GM21367 (cell line): ENCODE measurements around the gene NFATC2.

ENCODE experiments used
- ATAC-seq: cut with Tn5 transposase; IDR thresholded peaks from one replicate; pipeline ENCODE4 v1.9.1; 2021; ENCODE audit not compliant: unreplicated experiment

NFATC2 gene

DNA sequence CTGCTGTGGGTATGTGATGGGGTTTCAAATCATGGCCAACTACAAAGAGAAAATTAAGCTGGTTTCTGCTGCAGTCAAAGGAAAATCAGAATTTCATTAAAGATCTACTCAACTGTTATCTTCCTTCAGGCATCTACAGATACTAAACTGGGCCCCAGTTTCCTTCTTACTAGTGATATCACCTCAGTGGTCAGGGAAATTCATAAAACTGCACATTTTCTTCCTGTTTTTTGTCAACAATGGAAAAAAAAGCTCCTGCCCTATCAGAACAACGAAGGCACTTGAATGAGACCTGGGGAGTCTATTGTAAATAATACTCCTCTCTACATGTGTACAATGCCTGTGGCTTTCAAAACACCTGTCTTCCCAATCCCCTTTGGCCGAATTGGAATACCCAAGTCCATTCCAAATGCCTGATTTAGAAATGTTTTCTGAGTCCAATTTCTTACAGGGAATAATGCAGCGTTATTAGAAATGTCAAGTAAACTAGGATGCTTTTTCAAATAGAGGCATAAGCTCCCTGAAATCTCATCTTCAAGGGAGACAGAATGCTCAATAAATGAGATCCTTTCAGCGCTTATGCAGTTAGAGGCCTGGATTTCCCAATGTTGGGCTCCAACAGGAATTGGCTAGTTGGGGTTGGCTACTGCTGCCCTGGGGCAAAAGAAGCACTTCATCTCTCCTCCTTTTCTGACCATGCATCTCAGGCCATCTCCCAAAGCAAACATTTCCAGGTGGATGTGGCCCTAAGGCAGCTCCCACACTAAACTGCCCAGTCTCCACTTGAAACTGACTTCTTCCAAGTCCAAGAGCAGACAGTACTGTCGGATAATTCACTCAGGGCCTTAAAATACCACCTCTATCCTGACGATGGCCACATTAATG lies 143.3 kb downstream of the NFATC2 start:
- no peak for ATAC-seq

DNA sequence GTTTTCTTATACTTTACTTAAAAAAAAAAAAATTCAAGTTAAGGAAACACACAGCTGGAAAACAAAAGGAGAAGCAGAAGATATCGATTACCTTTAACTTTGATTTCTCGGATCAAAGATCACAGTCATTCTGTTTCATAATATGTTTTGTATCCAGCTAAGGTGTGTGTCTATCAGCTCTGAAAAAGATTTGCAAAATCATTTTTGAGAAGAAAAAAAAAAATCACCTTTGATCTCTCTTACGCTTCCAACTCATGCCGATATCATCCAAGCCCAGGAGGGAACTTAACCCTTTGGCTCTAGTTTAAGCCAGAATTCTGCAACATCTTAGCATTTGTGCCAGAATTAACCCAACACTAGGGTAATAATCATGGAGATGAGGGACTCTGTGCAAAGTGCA lies 144.0 kb downstream of the NFATC2 start:
- no peak for ATAC-seq

DNA sequence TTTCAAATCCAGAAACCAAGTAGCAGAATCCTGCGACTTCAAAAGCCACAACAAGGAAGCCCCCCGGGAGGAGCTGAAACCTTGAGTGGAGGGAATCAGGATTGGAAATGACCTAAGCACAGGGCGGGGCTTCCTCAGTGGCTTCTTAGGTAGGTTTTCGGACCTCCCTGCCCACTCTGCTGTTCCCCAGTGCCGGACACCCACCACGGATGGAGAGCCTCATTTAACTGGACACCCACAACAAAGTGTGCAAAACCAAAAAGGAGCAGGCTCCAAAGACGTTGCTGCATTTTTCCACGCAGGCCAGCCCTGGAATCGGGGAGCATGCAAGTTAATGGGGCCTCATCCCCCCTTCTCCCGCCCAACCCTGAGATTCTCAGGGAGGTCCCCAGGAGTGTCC lies 144.4 kb downstream of the NFATC2 start:
- ATAC-seq: no peak

DNA sequence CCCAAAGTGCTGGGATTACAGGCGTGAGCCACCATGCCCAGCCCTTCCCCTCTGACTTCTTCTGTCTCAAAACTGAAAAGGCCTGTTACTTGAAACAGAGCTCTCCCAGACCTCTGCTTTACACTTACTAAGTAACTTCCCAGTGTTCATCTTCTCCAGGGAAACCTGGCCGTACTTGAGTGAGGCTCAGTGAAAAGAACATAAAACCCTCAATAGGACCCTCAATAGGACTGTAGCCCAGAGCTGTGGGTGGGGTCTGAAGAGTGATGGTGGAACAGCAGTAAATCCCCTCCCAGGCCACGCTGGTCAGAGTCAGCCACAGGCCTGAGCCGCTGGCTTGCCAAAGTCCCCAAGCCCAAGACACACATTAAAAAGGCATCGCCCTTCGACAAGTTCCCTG lies 145.4 kb downstream of the NFATC2 start:
- ATAC-seq: no peak

DNA sequence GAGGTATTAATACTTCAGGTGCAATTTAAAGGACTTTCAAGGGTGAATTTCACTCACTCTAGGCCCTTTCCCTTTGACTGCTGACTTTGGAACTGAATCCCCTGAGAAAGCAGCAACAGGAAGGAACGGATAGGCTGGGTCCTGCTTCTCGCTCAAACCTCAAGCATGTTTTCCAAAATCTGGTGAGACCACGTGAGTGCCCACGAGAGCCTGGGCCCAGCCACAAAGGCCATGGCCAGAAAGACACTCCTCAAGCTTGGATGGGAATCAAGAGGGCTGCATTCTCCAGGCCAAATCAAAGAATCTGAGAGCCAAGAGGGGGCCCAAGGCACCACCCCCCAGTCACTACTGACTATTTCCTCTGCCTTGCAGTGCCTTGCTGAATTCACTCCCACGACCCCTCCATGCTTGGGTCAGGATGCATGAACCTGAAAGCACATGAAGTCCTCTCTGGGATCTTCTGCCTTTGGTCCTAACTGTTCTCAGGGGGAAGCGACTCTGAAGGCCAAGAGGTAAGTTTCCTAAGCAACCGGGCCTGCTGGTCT lies 146.1 kb downstream of the NFATC2 start:
- ATAC-seq: no peak

DNA sequence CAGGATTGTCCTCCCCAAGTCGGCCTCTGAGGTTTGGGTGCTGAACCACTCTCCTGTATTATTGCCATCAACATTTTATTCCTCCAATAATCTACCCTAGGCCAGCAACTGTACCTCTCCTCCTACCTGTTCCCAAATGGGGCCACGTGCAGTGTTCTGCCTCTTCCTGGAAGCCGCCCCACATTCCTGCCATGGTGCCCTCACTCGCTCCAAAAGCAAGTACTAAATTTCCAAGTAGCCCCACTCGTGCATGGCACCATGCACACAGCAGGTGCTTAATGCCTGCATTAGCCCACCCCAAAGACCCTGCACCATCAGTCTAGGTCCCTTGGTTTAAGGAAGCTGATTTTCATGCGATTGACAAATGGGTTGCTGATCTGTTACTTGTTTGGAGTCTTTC lies 147.8 kb downstream of the NFATC2 start:
- no peak for ATAC-seq

DNA sequence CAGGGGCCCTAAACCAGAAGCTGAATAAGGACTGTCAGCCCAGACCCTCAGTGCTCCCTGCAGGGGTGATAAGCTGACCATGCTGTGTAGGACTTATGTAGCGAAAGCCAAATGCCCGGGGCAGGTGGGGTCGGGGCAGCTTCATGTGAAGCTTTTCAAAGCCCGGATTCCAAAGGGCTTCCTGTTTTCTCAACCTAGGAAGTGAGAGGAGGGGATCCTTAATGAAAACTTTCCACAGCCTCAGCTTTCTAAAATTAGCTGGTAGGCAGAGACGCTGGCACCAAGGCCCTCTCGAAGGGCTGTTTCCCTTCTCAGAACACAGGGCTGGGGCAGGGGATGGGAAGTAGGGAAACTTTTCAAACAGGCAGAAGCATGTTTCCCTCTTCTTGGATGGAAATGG lies 148.9 kb downstream of the NFATC2 start:
- no peak for ATAC-seq

DNA sequence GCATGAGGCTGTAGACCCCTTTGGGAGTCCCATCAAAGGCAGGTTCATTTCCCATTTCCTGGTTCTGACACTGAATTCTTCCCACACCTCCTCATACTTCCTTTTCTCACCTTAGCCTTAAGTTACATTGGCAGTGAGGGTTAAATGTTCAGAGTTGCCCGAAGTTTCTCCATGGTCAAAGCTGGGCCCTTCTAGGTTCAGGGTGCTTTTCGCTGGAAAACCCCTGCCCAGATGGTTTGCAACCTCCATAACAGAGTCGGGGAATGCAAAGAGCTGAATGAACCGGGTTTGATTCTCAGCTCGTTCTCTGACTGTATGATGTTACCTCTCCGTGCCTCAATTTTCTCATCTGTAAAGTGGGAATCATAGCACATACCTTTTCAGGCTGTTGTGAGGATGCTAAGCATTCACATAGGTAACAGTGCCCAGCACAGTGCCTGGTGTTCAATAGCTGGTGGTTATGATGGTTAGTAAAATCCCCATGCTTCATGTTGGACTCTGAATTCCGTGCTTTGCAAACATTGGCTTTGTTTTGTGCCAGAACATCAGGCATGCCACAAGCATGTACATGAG lies 149.8 kb downstream of the NFATC2 start:
- no peak for ATAC-seq

DNA sequence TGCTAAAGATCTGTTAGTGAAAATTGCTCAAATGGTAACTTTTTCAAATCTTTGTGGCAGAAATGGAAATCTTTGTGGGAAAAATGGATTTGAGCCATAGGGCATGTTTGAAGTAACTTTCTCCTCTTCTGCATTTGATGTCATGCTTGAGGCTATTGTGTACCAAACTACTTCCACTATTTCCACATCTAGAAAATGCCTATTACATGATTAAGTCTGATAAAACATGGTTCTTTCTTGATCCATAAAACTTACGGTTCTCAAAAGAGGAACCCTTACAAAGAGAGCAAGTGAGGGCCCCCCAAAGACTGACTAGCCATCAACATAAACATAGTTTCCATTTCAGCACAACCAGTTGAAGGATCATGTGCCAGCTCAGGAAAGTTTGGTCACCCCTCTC lies 150.6 kb downstream of the NFATC2 start:
- no peak for ATAC-seq

DNA sequence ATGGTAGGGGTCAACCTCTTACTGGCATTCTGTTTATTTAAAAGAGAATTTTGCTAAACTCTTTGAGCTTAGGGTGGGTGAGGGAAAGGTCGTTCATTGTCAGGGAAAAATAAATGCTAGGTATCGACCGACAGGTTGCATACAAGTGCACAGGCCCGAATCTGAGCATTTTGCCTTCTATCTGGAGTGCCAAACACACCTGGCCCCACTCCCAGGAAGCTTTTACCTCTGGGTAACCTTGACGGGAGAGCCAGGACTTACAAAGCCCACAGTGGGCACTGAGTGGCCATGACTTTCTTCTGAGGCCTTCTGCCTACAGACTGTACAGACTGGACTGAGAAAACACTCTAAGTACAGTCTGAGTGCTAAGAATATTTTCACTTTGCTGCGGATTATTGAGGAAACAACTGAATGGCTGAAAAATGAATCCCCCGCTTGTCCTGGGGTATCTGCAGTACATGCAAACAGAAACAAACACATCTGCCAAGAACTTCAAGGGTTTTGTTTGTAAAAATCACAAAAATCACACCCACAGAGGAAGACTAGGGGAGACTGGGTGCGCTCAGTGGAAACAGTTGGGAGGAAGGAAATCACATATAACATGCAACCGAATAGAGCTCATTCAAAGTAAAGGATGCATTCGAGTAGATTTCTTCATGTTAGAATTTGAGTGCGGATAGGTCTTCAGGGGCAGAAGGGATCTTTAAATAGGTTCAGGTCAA lies 152.8 kb downstream of the NFATC2 start:
- no peak for ATAC-seq

DNA sequence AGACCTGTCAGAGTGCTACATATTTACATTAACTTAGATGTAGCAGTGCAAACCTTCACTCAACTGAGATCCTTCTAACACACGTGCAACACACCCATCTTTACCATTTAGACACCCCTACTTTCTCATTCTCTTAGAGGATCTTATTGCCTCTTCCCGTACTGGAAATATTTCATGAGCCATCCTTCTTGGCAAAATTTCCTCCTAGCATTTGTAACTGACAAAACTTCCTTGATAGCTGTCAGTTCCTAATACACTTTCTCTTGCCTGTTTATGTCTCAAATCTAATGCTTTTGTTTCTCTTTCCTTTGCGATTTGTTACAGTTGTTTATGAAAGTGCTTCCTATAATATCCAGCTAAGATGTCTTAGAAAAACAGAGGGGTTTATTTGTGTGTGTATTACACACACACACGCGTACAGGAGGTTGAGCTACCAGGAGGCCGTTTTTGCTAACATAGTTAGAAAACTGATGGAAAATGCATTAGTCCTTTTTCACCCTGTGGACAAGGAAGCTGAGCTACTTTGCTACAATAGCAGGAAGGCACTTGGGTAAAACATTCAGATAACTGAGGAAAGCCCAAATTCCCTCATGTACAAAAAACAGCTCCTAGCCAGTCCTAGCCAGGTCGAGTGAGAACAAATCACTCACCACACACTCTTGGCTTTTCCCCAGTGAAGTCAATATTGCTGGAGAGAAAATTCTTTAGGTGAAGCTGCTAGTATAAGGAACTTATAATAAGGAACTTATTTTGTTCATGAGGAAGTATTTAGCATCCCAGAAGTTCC lies 153.6 kb downstream of the NFATC2 start:
- no peak for ATAC-seq

DNA sequence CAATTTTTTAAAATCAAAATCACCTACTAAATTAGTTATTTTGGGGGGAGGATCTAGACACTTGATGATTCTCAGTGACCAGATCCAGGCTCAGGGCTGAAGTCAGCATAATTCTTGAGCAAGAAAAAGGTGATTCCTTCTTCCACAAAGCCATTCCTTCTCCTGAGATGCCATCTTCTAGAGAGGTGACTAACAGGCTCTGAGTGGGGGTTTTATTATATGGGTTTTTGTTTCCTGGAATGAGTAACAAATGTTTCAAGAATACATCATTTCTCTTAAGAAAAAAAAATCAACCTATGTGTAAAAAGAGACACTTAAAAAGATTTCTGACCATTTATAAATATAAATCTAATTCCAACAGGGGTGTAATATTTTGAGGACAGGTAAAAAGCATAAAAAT lies 154.3 kb downstream of the NFATC2 start:
- ATAC-seq: no peak

DNA sequence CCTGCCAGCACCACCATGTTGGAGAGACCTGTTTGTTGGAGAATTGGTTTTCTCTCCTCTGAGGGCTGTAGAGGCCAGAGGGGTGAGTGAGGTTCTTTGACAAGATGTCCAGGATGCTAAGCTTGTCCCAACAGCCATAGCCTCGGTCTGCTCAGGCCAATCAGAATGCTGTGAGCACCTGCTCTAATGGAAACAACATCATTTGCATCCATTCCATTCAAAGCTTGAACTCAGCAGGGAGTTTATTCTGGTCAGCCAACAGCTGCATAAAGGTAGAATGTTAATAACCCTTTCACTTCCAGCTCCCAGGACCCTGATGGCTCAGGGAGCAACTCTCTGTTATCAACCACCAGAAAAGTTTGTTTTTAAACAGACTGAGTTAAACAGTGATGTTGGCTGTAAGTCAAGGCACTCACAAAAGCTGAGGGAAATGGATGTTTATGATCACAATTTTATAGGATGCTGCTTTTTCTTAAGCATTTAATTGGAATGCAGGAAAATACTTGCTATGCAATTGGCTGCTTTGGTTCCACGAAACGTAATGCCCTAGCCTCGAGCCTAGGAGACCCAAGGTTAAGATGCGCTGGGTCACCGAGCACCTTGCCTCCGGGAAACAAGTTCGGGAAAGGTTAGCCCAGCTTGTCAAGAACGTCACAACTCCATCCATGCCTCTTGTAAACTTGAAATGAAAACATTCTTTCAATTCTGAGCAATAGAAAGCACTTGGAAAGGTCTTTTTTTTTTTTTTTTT lies 155.2 kb downstream of the NFATC2 start:
- ATAC-seq: no peak

DNA sequence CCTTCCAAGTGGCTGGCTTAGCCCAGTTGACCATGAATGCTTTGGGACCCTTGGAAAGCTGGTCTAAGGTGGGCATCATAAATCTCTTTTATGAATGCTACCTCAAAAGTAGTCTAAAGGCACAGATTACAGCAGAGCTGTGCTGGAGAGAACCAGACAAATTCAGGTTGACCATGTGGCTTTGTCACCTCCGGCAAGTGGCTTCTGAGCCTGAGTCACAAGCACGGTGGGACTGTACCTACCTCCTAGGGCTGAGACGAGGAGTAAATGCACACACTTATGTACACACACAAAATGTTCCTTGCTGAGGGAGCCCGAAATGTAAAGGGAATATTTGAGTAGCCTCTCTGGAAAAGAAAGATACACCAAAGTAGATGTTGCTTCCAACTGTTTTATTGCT lies 155.9 kb downstream of the NFATC2 start:
- ATAC-seq: no peak

DNA sequence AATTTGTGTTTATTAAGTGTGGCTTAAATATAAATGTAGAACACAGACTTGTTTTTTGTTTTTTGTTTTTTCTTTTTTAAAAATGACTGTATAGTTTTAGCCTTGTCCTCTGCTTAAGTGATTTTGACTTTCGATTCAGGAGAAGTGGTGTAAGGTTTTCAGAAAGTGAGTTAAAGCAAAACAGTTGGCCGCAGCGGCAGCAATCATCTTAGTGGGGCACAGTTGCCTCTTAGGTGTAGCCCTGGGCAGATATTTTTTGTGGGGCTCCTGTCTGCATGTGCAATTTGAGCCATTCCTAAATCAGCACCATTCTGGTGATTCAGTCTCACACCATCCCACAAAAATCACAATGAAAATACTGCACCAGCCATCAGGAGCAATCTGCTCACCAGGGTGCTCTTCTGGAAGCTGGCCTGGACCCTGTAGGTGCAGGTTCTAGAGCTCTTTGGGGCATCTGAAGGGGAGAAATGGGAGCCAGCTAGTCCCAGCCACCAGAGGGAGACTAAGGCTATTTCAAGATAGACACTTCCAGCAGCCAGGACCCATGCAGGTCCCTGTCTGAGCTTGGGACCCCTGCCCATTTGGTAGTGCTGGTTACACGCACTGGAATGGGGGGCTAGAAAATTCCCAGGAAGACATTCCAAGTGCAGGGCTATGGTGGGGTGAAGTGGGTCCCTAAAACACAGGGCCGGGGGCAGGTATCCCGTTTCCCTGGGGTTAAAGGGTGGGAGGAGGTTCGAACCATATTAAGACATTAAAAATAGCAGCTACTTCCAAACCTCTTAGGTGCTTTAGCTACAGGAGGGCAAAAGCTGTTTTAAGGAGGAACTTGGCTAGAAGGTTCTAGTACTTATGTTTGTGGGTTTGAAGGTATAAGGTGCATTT lies 156.6 kb downstream of the NFATC2 start:
- no peak for ATAC-seq

DNA sequence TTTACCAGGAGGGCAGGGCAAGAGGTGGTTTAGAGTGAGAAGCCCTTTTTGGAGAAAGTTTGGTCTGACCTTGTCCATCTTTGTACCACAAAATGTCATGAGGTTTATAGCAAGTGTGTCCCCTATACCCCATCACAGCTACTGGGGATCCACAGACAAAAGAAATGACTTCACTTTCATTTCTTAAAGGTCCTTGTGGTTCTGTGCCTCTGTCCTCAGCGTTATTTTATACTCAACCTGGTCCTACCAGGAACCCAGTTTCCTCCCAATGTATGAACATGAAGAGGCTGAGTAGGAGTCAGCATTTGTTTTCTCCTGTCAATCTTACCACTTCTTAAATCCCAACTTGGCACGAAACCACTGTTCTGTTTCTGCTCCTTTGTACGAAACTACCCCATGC lies 157.6 kb downstream of the NFATC2 start:
- no peak for ATAC-seq

DNA sequence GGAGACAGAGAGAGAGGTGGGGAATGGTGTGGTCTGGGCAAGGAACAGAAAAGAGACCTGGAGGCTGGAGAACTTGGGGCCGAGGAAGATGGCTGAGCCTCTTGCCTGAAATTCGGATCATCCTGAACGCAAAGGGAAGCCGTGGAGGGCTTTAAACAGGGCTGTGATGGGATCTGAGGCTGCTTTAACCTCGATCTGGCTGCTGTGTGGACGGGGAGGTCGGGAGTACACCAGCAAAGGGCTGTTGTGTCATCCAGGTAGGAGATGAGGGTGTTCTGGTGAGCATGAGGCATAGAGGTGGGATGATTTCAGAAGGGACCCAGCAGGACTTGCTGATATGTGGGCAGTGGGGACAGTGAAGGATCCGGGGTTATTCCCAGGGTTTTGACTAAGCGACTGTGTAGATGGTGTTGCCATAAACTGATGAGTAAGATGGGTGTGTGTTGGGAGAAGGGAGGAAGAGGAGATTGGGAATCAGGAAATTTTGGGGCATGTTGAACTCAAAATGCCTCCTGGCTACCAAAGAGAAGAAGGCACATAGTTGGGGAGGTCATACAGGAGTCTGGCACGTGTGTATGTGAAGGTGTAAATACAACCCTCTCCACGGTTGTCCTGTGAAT lies 158.5 kb downstream of the NFATC2 start:
- ATAC-seq: no peak

DNA sequence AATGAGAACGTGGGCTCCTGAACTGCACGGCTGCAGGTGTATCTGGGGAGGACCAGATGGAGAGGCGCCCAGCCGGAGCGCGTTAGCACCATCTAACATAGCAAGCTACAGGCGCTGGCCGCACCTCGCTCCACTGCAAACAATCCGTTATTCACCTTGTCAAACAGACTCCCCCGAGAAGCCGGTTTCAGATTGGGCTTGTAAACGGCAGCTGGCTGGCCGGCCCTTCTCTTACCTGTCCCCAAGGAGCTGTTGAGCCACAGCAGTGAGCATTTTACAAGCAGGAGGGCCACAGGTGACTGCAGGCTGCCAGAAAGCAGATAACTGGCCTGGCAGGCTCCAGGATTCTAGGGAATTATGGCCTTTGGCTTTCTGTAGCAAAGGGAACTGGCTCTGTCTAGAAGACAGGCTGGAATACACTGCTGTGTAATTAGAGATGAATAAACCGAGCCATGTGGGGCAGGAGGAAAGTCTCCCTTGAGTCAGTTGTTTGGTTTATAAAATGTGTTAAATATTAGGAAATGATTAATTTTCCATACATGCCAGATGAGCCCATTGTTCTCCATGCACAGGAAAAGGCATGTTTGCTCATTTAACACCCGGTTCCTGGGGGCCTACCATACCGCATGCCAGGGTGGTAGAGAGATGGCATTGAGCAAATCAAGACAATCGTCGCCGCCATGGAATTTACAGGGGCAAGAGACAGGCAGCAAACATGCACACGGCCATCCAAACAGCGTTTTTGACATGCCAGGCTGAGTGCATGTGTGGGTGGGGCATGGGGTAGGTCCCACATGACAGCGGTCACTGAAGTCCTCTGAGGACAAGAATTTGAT lies 159.3 kb downstream of the NFATC2 start:
- ATAC-seq: no peak
